Tibial nerve (tissue), 4 donors: Measurements from ENCODE around the gene FLYWCH2.

Experiments
- EP300 ChIP-seq, 2 donors: sonication (generic); formaldehyde crosslinking; IDR thresholded peaks; one replicate each; pipeline ENCODE4 v1.6.1; 2017; ENCODE audit warnings: antibody characterized with exemption in 2 of 2, mild to moderate bottlenecking in 1 of 2
- POLR2A ChIP-seq, 2 donors: fragments of 450-650 bp; IDR thresholded peaks; one replicate each; pipeline ENCODE4 v1.6.1; 2017; ENCODE audit warnings: antibody characterized with exemption in 2 of 2, mild to moderate bottlenecking in 2 of 2, moderate library complexity in 2 of 2
- TF ChIP-seq, protein P1 (sequence below), 5 experiments: fragments of 200-600 bp in 3 of 5; fragments of 450-650 bp in 2 of 5; sonication (generic) in 3 of 5; IDR thresholded peaks; one replicate each; pipeline ENCODE4 v1.5.1; 2016 to 2019; ENCODE audit warnings: antibody characterized with exemption in 5 of 5, mild to moderate bottlenecking in 3 of 5, moderate library complexity in 2 of 5

GRCh38 chr16:2928796-2929195, 45.8 kb downstream of the FLYWCH2 start:
- TF ChIP-seq POLR2A (IDR thresholded peaks at IDR 0.05) = no peak
- TF ChIP-seq EP300 (IDR thresholded peaks at IDR 0.05) = no peak
- TF ChIP-seq, protein P1, sequence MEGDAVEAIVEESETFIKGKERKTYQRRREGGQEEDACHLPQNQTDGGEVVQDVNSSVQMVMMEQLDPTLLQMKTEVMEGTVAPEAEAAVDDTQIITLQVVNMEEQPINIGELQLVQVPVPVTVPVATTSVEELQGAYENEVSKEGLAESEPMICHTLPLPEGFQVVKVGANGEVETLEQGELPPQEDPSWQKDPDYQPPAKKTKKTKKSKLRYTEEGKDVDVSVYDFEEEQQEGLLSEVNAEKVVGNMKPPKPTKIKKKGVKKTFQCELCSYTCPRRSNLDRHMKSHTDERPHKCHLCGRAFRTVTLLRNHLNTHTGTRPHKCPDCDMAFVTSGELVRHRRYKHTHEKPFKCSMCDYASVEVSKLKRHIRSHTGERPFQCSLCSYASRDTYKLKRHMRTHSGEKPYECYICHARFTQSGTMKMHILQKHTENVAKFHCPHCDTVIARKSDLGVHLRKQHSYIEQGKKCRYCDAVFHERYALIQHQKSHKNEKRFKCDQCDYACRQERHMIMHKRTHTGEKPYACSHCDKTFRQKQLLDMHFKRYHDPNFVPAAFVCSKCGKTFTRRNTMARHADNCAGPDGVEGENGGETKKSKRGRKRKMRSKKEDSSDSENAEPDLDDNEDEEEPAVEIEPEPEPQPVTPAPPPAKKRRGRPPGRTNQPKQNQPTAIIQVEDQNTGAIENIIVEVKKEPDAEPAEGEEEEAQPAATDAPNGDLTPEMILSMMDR (IDR thresholded peaks at IDR 0.05) = no peak
